CD4-positive, alpha-beta T cell (primary cell): Measurements from ENCODE around the gene ANKDD1A. TPM values are rescaled to one million over a fixed set of nuclear protein-coding genes. Genes with fewer than 3 reads are reported as not detected.

Source experiments
- ATAC-seq: fragments of 200-7000 bp; cut with Tn5 transposase; one replicate; pipeline ENCODE4 v1.10.0; 2022; ENCODE audit warnings: mild to moderate bottlenecking; ENCODE audit not compliant: poor library complexity
- CTCF ChIA-PET: fragments of 350-600 bp; sonication (Branson Sonifier 250); formaldehyde crosslinking; loops from one replicate; lab custom pipeline; 2021; ENCODE audit warnings: antibody characterized with exemption, inconsistent platforms; lab: Charles Lee
- POLR2A ChIA-PET: fragments of 350-600 bp; sonication (Branson Sonifier 250); formaldehyde crosslinking; loops from one replicate; lab custom pipeline; 2021; ENCODE audit warnings: antibody characterized with exemption, inconsistent platforms; lab: Charles Lee
- DNase-seq, 14 experiments: peaks; one replicate each; pipeline ENCODE4 v3.0.0-alpha.2; 2013 to 2020; ENCODE audit warnings: mixed read lengths in 2 of 14
- H3K27ac ChIP-seq, 2 donors: one replicate each; pipeline versions ENCODE4 v1.5.1 to v1.7.0; 2013; ENCODE audit warnings: low read length in 2 of 2, low read depth in 1 of 2, mild to moderate bottlenecking in 1 of 2
- H3K27me3 ChIP-seq, 2 experiments: 1 replicate in 1 of 2; 2 replicates in 1 of 2; pipeline versions ENCODE4 v1.6.1 to v1.7.0; 2013; ENCODE audit warnings: low read length in 2 of 2, control low read depth in 1 of 2, mild to moderate bottlenecking in 1 of 2, moderate library complexity in 1 of 2; ENCODE audit not compliant: insufficient read depth in 2 of 2, control insufficient read depth in 1 of 2
- H3K36me3 ChIP-seq: one replicate; pipeline ENCODE4 v1.6.1; 2013; ENCODE audit warnings: low read length, control low read depth; ENCODE audit not compliant: insufficient read depth
- H3K4me1 ChIP-seq: one replicate; pipeline ENCODE4 v1.6.1; 2013; ENCODE audit warnings: low read length, control low read depth; ENCODE audit not compliant: insufficient read depth
- H3K4me3 ChIP-seq: one replicate; pipeline ENCODE4 v1.5.1; 2013; ENCODE audit warnings: mild to moderate bottlenecking, low read length, moderate library complexity
- H3K9me3 ChIP-seq, 2 experiments: 1 replicate in 1 of 2; 2 replicates in 1 of 2; pipeline versions ENCODE4 v1.6.1 to v1.7.0; 2013; ENCODE audit warnings: low read length in 2 of 2, mild to moderate bottlenecking in 2 of 2, control low read depth in 1 of 2, moderate library complexity in 1 of 2; ENCODE audit not compliant: control insufficient read depth in 1 of 2, insufficient read depth in 1 of 2
- H3K27ac Mint-ChIP-seq: one replicate; pipeline ENCODE4 v1.8.0; 2020; ENCODE audit warnings: mixed read lengths
- H3K27me3 Mint-ChIP-seq: one replicate; pipeline ENCODE4 v1.8.0; 2021; ENCODE audit warnings: mixed read lengths
- H3K36me3 Mint-ChIP-seq: one replicate; pipeline ENCODE4 v1.8.0; 2021; ENCODE audit warnings: low read depth, mixed read lengths
- H3K4me1 Mint-ChIP-seq: one replicate; pipeline ENCODE4 v1.8.0; 2021; ENCODE audit warnings: low read depth, mixed read lengths
- H3K4me3 Mint-ChIP-seq: one replicate; pipeline ENCODE4 v1.8.0; 2020; ENCODE audit warnings: mild to moderate bottlenecking, mixed read lengths
- H3K9me3 Mint-ChIP-seq: one replicate; pipeline ENCODE4 v1.8.0; 2020; ENCODE audit warnings: mixed read lengths
- intact Hi-C, 2 experiments: fragments of 100-400 bp; cut with DNase I in 1 of 2; cut with micrococcal nuclease in 1 of 2; formaldehyde crosslinking; loops; one replicate each; pipeline versions ENCODE4 v1.15.1 to v1.9.0; 2023 to 2025; cut with DNase I, micrococcal nuclease
- total RNA-seq, 174 experiments: library from RNA in 2 of 174; stranded (reverse) in 2 of 174; gene quantifications; one replicate each; pipeline ENCODE4 v1.2.3 and lab custom pipeline; 2021 to 2026
- TF ChIP-seq, protein P1 (sequence below): fragments of 200-600 bp; IDR thresholded peaks from one replicate; pipeline ENCODE4 v1.8.0; 2022; ENCODE audit warnings: antibody characterized with exemption, mild to moderate bottlenecking

The ANKDD1A gene
- total RNA-seq, 2 experiments from 2014 or later, result 0.95 to 1.9 TPM

DNA sequence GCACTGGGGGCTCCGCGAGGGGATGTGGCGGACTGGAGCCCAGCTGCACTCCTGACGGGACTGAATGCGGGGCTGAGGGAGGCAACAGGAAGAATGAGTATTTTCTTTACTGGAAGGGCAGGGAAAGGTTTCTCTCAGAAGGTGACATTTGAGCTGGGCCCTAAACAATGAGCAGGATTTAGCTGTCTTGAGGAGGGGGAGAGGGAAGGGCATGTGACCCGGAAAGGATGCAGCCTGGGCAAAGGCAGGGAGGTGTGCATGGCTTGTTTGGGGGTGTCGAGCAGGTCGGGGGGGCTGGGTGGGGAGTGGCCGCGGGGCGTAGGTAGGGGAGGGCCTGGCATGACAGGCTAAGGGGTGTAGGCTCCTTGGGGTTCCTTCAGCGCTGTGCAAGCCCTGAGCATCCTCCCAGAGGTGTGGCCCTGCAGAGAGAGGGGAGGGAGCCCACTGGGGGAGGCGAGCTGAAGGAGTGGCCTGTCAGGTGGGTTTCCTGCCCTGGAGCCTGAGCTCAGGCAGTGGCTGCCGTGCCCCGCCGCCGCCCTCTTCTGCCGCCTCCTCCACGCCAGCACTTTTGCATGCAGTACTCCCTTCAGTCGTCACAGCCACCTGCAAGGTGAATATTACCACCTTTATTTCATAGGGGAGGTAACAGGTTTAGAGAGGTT lies 17.2 kb upstream of the ANKDD1A start:
- H3K4me3 Mint-ChIP-seq, result peak overlapping the region; percentile 86
- no peaks in the 10 kb centered on the region for H3K36me3 ChIP-seq
- intact Hi-C loops, result loop anchor here (1.0 to 10.0 kb wide), 7 partner anchors 10 to 1608 kb away; partner anchors contain the start of genes MAP2K1 (in 1 of the 2), PLEKHO2 (in 1 of the 2) and RPL4 (in 1 of the 2)
- H3K27ac Mint-ChIP-seq, result peak overlapping the region; percentile 100
- H3K27me3 Mint-ChIP-seq, result no peaks in the 10 kb centered on the region
- H3K4me1 ChIP-seq, result peaks cover 70% of the 10 kb centered on the region
- H3K27me3 ChIP-seq, result no peaks in the 10 kb centered on the region
- peak; percentile 79 for ATAC-seq
- no peaks in the 10 kb centered on the region for H3K9me3 ChIP-seq
- TF ChIP-seq, protein P1, sequence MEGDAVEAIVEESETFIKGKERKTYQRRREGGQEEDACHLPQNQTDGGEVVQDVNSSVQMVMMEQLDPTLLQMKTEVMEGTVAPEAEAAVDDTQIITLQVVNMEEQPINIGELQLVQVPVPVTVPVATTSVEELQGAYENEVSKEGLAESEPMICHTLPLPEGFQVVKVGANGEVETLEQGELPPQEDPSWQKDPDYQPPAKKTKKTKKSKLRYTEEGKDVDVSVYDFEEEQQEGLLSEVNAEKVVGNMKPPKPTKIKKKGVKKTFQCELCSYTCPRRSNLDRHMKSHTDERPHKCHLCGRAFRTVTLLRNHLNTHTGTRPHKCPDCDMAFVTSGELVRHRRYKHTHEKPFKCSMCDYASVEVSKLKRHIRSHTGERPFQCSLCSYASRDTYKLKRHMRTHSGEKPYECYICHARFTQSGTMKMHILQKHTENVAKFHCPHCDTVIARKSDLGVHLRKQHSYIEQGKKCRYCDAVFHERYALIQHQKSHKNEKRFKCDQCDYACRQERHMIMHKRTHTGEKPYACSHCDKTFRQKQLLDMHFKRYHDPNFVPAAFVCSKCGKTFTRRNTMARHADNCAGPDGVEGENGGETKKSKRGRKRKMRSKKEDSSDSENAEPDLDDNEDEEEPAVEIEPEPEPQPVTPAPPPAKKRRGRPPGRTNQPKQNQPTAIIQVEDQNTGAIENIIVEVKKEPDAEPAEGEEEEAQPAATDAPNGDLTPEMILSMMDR, result no peak
- ChIA-PET POLR2A (interaction anchor here (1.0 to 5.0 kb wide), 34 partner anchors 9 to 1846 kb away, joined by 3 to 157 read pairs (median 6); partner anchors contain the start of genes CLPX, PIF1, PLEKHO2 and PPIB), CTCF (interaction anchor here (0.6 to 4.1 kb wide), 19 partner anchors 9 to 202 kb away, joined by 3 to 44 read pairs (median 6); partner anchors contain the start of gene PIF1)
- peaks cover 62% of the 10 kb centered on the region for H3K4me1 Mint-ChIP-seq
- peak; percentile 70 to 96 (median 86) for DNase-seq
- H3K9me3 Mint-ChIP-seq, result no peaks in the 10 kb centered on the region
- H3K27ac ChIP-seq, result peak overlapping the region; percentile 97
- H3K36me3 Mint-ChIP-seq, result no peaks in the 10 kb centered on the region
- peak overlapping the region; percentile 58 for H3K4me3 ChIP-seq

DNA sequence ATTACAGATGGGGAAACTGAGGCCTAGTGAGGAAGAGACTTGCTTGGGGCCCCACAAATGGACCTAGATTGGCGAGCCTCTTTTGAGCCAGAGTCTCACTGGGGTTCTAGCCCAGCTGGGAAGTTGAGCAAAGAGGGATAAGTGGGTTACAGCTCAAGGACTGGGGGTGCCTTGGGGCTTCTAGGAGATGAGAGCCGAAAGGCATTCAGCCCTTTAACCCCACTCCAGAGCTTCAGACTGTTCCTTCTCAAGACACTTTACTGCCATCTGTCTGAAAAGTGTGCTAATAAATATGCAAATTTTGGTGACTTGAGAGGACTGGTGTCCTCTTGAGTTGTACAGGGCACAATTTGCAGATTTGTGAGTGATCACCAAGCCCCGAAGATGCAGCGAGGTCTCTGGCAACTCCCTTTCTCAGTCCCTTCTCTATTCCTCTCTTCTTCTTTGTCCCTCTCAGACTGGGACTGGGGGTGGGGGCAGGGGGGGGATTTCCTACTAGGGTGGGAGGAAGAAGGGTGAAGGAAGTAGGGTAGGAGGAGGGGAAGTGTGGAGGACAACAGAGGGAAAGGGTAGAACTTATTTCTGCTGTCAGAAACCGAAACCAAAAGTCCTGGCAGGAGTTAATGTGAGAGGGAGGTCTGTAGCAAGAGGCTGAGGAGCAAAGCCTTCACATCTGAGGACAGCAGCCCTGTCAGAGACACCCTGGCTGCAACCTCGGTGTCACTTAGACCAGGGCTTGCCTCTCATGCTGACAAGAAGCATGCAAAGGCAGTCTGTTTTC lies 16.2 kb upstream of the ANKDD1A start:
- Histone ChIP-seq H3K4me1 (peaks cover 70% of the 10 kb centered on the region), H3K9me3 (no peaks in the 10 kb centered on the region), H3K36me3 (no peaks in the 10 kb centered on the region), H3K27me3 (no peaks in the 10 kb centered on the region), H3K4me3 (peak overlapping the region; percentile 58), H3K27ac (peak overlapping the region; percentile 79 to 97)
- peaks cover 62% of the 10 kb centered on the region for H3K4me1 Mint-ChIP-seq
- peak overlapping the region; percentile 100 for H3K27ac Mint-ChIP-seq
- H3K36me3 Mint-ChIP-seq, result no peaks in the 10 kb centered on the region
- peak overlapping the region; percentile 86 for H3K4me3 Mint-ChIP-seq
- intact Hi-C loops, result loop anchor here (1.0 to 10.0 kb wide), 6 partner anchors 11 to 1489 kb away; partner anchors contain the start of genes MAP2K1 (in 1 of the 2) and PLEKHO2 (in 1 of the 2)
- no peaks in the 10 kb centered on the region for H3K9me3 Mint-ChIP-seq
- ChIA-PET POLR2A (interaction anchor here (1.1 to 5.0 kb wide), 21 partner anchors 8 to 1847 kb away, joined by 3 to 157 read pairs (median 9); partner anchors contain the start of genes PIF1, PLEKHO2, PPIB and RNU5B-1), CTCF (interaction anchor here (0.6 to 4.1 kb wide), 16 partner anchors 10 to 203 kb away, joined by 3 to 44 read pairs (median 6); partner anchors contain the start of gene PIF1)
- peak in 9 of 14 experiments; percentile 17 to 82 (median 48) for DNase-seq
- TF ChIP-seq, protein P1, result no peak
- H3K27me3 Mint-ChIP-seq, result no peaks in the 10 kb centered on the region
- peak; percentile 2 for ATAC-seq
